Trophoblast cell (in vitro differentiated cells and primary cell): Measurements from ENCODE around the gene RAB6D.
"Not testable (repeated sequence)": the region's sequence is repeated elsewhere in the genome, so short reads cannot be mapped to it uniquely, and the experiment has no call there.

Source experiments
- DNase-seq, 2 donors: peaks; one replicate each; pipeline ENCODE4 v3.0.0-alpha.2; 2016
- H2AFZ ChIP-seq: 2 replicates; pipeline ENCODE4 v1.6.1; 2013; ENCODE audit warnings: low read length, moderate library complexity, mild to moderate bottlenecking; ENCODE audit not compliant: insufficient read depth, poor library complexity
- H2AK5ac ChIP-seq: 2 replicates; pipeline ENCODE4 v1.6.1; 2013; ENCODE audit warnings: mild to moderate bottlenecking, low read length
- H2BK120ac ChIP-seq: 2 replicates; pipeline ENCODE4 v1.6.1; 2013; ENCODE audit warnings: low read length, mild to moderate bottlenecking, moderate library complexity; ENCODE audit not compliant: insufficient read depth, poor library complexity
- H2BK12ac ChIP-seq: 2 replicates; pipeline ENCODE4 v1.6.1; 2013; ENCODE audit warnings: mild to moderate bottlenecking, low read length, moderate library complexity
- H2BK5ac ChIP-seq: 2 replicates; pipeline ENCODE4 v1.6.1; 2013; ENCODE audit warnings: low read length, low read depth, moderate library complexity, mild to moderate bottlenecking; ENCODE audit not compliant: poor library complexity
- H3K14ac ChIP-seq: 2 replicates; pipeline ENCODE4 v1.6.1; 2013; ENCODE audit warnings: mild to moderate bottlenecking, low read length
- H3K18ac ChIP-seq: 2 replicates; pipeline ENCODE4 v1.6.1; 2013; ENCODE audit warnings: mild to moderate bottlenecking, low read length
- H3K23ac ChIP-seq: 2 replicates; pipeline ENCODE4 v1.6.1; 2013; ENCODE audit warnings: low read length
- H3K27ac ChIP-seq: 2 replicates; pipeline ENCODE4 v1.5.1; 2013; ENCODE audit warnings: low read depth, mild to moderate bottlenecking, inconsistent platforms, low read length, moderate library complexity
- H3K27me3 ChIP-seq: 2 replicates; pipeline ENCODE4 v1.6.1; 2013; ENCODE audit warnings: inconsistent platforms, mild to moderate bottlenecking, low read length, moderate library complexity; ENCODE audit not compliant: insufficient read depth
- H3K36me3 ChIP-seq, 2 experiments: 1 replicate in 1 of 2; 2 replicates in 1 of 2; pipeline ENCODE4 v1.6.1; 2013; ENCODE audit warnings: low read length in 2 of 2, mild to moderate bottlenecking in 2 of 2, moderate library complexity in 1 of 2; ENCODE audit not compliant: insufficient read depth in 2 of 2, control insufficient read depth in 1 of 2
- H3K4ac ChIP-seq: 2 replicates; pipeline ENCODE4 v1.6.1; 2013; ENCODE audit warnings: low read depth, mild to moderate bottlenecking, low read length, moderate library complexity
- H3K4me1 ChIP-seq, 2 experiments: 1 replicate in 1 of 2; 2 replicates in 1 of 2; pipeline ENCODE4 v1.6.1; 2013; ENCODE audit warnings: low read length in 2 of 2, mild to moderate bottlenecking in 2 of 2, moderate library complexity in 1 of 2; ENCODE audit not compliant: insufficient read depth in 2 of 2, control insufficient read depth in 1 of 2
- H3K4me2 ChIP-seq: 2 replicates; pipeline ENCODE4 v1.6.1; 2013; ENCODE audit warnings: inconsistent platforms, mild to moderate bottlenecking, low read length, moderate library complexity
- H3K4me3 ChIP-seq: 2 replicates; pipeline ENCODE4 v1.5.1; 2013; ENCODE audit warnings: mild to moderate bottlenecking, low read depth, low read length, inconsistent platforms
- H3K79me1 ChIP-seq: one replicate; pipeline ENCODE4 v1.6.1; 2013; ENCODE audit warnings: low read length
- H3K79me2 ChIP-seq: 2 replicates; pipeline ENCODE4 v1.6.1; 2013; ENCODE audit warnings: low read length, mild to moderate bottlenecking; ENCODE audit not compliant: control insufficient read depth, insufficient read depth, poor library complexity
- H3K9ac ChIP-seq: 2 replicates; pipeline ENCODE4 v1.6.1; 2013; ENCODE audit warnings: mild to moderate bottlenecking, low read length
- H3K9me3 ChIP-seq: 2 replicates; pipeline ENCODE4 v1.6.1; 2013; ENCODE audit warnings: low read depth, mild to moderate bottlenecking, control low read depth, inconsistent platforms, low read length; ENCODE audit not compliant: insufficient read depth
- H4K12ac ChIP-seq: 2 replicates; pipeline ENCODE4 v1.6.1; 2013; ENCODE audit warnings: low read depth, mild to moderate bottlenecking, low read length, moderate library complexity
- H4K8ac ChIP-seq: 2 replicates; pipeline ENCODE4 v1.6.1; 2013; ENCODE audit warnings: low read depth, mild to moderate bottlenecking, low read length, moderate library complexity
- H4K91ac ChIP-seq: one replicate; pipeline ENCODE4 v1.6.1; 2013; ENCODE audit warnings: low read depth, mild to moderate bottlenecking, low read length, moderate library complexity
- WGBS: extraction: QIAGEN DNeasy Blood & Tissue Kit; methylation state at CpG from one replicate; pipeline ENCODE4 v1.1.7; 2013; ENCODE audit warnings: missing lambda C conversion rate; ENCODE audit not compliant: insufficient read length, insufficient coverage; ENCODE audit errors: extremely low coverage; 5-methylcytosine and 5-hydroxymethylcytosine counted together

The RAB6D gene

DNA sequence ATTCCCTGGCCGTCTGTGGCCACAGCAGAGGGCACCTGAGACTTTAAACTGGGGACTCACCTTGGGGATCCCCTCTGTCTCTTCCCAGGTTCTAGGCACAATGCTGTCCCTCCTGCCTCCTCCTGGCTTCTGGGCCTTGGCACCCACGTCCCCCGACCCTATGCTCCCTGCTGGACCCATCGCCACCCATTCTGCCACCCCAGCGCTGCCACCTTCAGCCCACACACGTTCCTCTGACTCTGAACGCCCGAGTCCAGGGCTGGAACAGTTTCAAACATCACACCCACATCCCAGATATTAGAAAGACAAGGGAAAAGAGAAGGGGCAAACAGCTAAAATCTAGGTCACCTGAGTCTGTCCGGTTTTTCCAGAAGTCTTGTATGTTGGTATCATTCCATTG, 28.0 kb upstream of the RAB6D start:
- not testable (repeated sequence) for H3K36me3 ChIP-seq, H3K23ac ChIP-seq, H3K4me3 ChIP-seq, H2AK5ac ChIP-seq, H3K9ac ChIP-seq, H3K4me1 ChIP-seq, H3K14ac ChIP-seq, H3K27me3 ChIP-seq, DNase-seq, H2BK12ac ChIP-seq, H2BK120ac ChIP-seq, H3K79me1 ChIP-seq, H3K4ac ChIP-seq, H4K12ac ChIP-seq, H3K27ac ChIP-seq, H4K91ac ChIP-seq, H2BK5ac ChIP-seq, H4K8ac ChIP-seq, H3K4me2 ChIP-seq, H3K9me3 ChIP-seq, H2AFZ ChIP-seq, H3K18ac ChIP-seq, H3K79me2 ChIP-seq
- no CpG with 5 or more reads among the region's 9 CpGs for WGBS

DNA sequence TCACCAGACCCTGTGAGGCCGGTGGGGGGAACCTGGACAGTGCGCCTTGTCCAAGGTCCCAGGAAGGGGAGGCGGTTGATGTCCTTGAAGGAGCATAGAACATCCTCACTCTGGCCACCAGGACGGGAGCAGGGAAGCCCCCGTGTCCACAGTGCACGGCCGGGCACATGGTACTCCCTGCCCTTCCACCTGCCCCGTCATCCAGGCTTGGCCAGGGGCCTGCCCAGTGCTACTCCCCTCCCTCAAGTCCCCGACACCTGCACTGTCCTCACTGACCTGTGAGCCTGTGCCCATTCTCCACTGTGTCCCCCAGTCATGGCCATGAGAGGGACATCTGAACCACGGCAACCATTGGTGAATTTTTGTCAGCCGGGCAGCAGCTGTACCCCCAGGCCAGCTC, 27.5 kb upstream of the RAB6D start:
- H3K23ac ChIP-seq, H3K18ac ChIP-seq, H3K4ac ChIP-seq, H3K9me3 ChIP-seq, H3K14ac ChIP-seq, H2BK12ac ChIP-seq, H4K91ac ChIP-seq, H2BK120ac ChIP-seq, H3K36me3 ChIP-seq, H2BK5ac ChIP-seq, DNase-seq, H3K79me1 ChIP-seq, H4K8ac ChIP-seq, H3K9ac ChIP-seq, H3K4me2 ChIP-seq, H3K4me1 ChIP-seq, H3K4me3 ChIP-seq, H4K12ac ChIP-seq, H2AFZ ChIP-seq, H3K27ac ChIP-seq, H3K27me3 ChIP-seq, H2AK5ac ChIP-seq, H3K79me2 ChIP-seq: not testable (repeated sequence)
- no CpG with 5 or more reads among the region's 11 CpGs for WGBS

DNA sequence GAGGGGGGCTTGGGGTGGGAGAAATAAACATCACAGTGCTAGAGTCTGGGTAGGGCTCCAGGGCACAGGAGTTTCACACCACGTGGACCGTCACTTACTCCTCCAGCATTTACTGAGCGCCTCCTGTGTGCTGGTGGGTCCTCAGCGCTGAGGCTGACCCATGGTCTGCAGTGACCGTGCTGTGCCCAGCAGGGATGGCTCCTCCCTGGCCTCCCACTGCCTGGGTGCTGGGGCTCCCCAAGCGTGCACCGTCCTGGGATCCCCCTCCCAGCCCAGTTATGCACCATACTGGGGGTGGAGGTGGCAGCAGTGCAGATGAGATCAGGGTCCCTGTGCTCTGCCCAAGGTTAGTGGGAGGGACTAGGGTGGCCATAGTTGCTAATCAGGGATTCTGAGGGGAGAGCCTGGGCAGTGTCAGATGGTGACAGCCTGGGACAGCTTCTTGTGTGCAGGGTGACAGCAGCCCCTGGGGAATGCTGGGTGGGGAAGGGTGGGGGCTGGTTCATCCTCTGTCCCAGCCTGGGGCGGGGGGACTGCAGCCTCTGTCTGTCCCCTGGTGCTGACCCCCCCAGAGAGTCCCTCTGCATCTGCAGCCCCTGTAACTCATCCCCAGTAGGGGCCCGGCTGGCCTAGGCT, 26.6 kb upstream of the RAB6D start:
- H4K12ac ChIP-seq: peak overlapping the region; percentile 30
- not testable (repeated sequence) for H2AK5ac ChIP-seq, H3K9ac ChIP-seq, H3K4me2 ChIP-seq, H3K27me3 ChIP-seq, H3K14ac ChIP-seq, H3K4me3 ChIP-seq, H4K8ac ChIP-seq, H3K79me1 ChIP-seq, H4K91ac ChIP-seq, H3K36me3 ChIP-seq, H3K18ac ChIP-seq, H2AFZ ChIP-seq, H2BK12ac ChIP-seq, H2BK5ac ChIP-seq, H3K4me1 ChIP-seq, H3K27ac ChIP-seq, H3K9me3 ChIP-seq, H2BK120ac ChIP-seq, H3K4ac ChIP-seq, DNase-seq, H3K23ac ChIP-seq, H3K79me2 ChIP-seq
- no CpG with 5 or more reads among the region's 9 CpGs for WGBS

DNA sequence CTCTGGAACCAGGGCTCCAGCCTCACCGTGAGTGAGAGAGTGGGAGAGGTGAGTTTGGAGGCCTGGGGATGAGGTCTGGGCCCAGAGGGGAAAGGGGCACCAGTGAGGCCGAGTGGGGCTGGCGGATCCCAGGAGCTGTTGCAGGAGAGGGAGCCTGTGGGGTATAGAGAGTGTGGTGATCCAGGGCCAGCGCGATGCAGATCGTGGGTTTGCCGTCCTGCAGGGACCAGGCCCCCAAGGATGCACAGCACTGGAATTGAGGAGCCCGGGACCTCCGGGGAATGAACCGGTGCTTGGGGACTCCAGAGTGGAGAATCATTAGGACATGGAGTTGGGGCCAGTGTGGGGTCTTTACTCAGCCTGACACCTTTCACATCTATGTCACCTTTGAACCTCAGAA, 25.7 kb upstream of the RAB6D start:
- no peak overlapping the region for H2AK5ac ChIP-seq
- H3K14ac ChIP-seq: no peak overlapping the region
- no peaks in the 10 kb centered on the region for H3K4me1 ChIP-seq
- no peak overlapping the region for H4K8ac ChIP-seq
- no peak overlapping the region for H3K9ac ChIP-seq
- DNase-seq: no peak
- H3K9me3 ChIP-seq: peaks cover 2% of the 10 kb centered on the region
- H2BK5ac ChIP-seq: no peak overlapping the region
- peaks cover 3% of the 10 kb centered on the region for H3K27me3 ChIP-seq
- no peak overlapping the region for H2BK120ac ChIP-seq
- H3K79me2 ChIP-seq: no peaks in the 10 kb centered on the region
- no CpG with 5 or more reads among the region's 10 CpGs for WGBS
- no peak overlapping the region for H3K23ac ChIP-seq
- no peak overlapping the region for H4K12ac ChIP-seq
- no peak overlapping the region for H3K18ac ChIP-seq
- no peak overlapping the region for H4K91ac ChIP-seq
- no peak overlapping the region for H2BK12ac ChIP-seq
- H3K79me1 ChIP-seq: no peaks in the 10 kb centered on the region
- no peak overlapping the region for H3K4me2 ChIP-seq
- no peak overlapping the region for H3K4ac ChIP-seq
- H3K4me3 ChIP-seq: no peak overlapping the region
- no peak overlapping the region for H2AFZ ChIP-seq
- no peak overlapping the region for H3K27ac ChIP-seq
- no peaks in the 10 kb centered on the region for H3K36me3 ChIP-seq
